ENCODE data around the gene TMEM134. TPM values are rescaled to one million over a fixed set of nuclear protein-coding genes. Genes with fewer than 3 reads are reported as not detected.

TMEM134 gene
- total and polyA plus RNA-seq, 7 donors = 57.1 to 121 (median 81.7) TPM

GRCh38 chr11:67500484-67500821 lies 31.4 kb upstream of the TMEM134 start:
- peaks cover 0 to 11% (median 5%) of the 10 kb centered on the region in 3 donors for H3K27me3 ChIP-seq (ENCODE audit: insufficient read depth in 3 of 3, low read length in 2 of 3)
- ATAC-seq (no peak), DNase-seq (no peak)
- peaks cover 5% of the 10 kb centered on the region for H3K4me1 ChIP-seq
- no peak overlapping the region for H3K4me3 ChIP-seq
- H3K9me3 ChIP-seq = no peaks in the 10 kb centered on the region
- H3K27ac ChIP-seq = no peak overlapping the region
- WGBS, 3 donors = 85 to 93% (median 92%) methylated on average over 1 of the region's 1 CpG
- no peaks in the 10 kb centered on the region for H3K36me3 ChIP-seq (ENCODE audit: insufficient read depth in 1 of 2, low read depth in 1 of 2)
- intact Hi-C loops (cut with DNase I) = no loop called here
- TF ChIP-seq, protein P1, sequence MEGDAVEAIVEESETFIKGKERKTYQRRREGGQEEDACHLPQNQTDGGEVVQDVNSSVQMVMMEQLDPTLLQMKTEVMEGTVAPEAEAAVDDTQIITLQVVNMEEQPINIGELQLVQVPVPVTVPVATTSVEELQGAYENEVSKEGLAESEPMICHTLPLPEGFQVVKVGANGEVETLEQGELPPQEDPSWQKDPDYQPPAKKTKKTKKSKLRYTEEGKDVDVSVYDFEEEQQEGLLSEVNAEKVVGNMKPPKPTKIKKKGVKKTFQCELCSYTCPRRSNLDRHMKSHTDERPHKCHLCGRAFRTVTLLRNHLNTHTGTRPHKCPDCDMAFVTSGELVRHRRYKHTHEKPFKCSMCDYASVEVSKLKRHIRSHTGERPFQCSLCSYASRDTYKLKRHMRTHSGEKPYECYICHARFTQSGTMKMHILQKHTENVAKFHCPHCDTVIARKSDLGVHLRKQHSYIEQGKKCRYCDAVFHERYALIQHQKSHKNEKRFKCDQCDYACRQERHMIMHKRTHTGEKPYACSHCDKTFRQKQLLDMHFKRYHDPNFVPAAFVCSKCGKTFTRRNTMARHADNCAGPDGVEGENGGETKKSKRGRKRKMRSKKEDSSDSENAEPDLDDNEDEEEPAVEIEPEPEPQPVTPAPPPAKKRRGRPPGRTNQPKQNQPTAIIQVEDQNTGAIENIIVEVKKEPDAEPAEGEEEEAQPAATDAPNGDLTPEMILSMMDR (IDR thresholded peaks at IDR 0.05) = no peak

GRCh38 chr11:67499808-67500483 lies 30.9 kb upstream of the TMEM134 start:
- Histone ChIP-seq H3K4me1 (peaks cover 2% of the 10 kb centered on the region), H3K4me3 (no peak overlapping the region), H3K36me3 (ENCODE audit: insufficient read depth in 1 of 2, low read depth in 1 of 2) (no peaks in the 10 kb centered on the region), H3K27me3 (ENCODE audit: insufficient read depth in 3 of 3, low read length in 2 of 3) (peaks cover 0 to 10% (median 4%) of the 10 kb centered on the region in 3 donors), H3K27ac (no peak overlapping the region), H3K9me3 (no peaks in the 10 kb centered on the region)
- ATAC-seq = no peak
- DNase-seq = peak in 1 of 2 donors; percentile 58
- WGBS, 3 donors = 90 to 92% (median 90%) methylated on average over 26 of the region's 26 CpGs
- TF ChIP-seq, protein P1 (IDR thresholded peaks at IDR 0.05) = no peak
- intact Hi-C loops (cut with DNase I) = no loop called here

DNA sequence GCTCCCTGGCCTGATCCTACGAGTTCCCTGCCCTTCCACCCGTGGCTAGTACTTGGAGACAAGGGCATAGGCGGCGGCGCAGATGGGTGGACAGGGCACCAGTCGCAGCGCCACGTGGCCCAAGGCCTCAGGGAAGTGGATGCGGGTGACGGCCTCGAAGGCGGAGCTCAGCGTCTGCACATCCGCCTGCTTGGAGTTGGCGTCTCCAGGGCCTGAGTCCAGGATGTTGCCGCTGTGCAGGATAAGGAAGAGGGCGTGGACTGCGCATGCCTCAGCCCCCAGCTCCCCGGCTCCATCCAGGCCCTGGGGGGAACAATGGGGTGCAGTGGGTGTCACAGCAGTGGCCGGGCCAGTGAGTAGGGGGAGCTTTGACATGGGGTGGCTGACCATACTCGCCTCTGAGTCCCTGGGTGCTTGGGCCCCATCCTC lies 29.5 kb upstream of the TMEM134 start:
- peak overlapping the region; percentile 41 for H3K27ac ChIP-seq
- H3K27me3 ChIP-seq (ENCODE audit: insufficient read depth in 3 of 3, low read length in 2 of 3) = no peaks in the 10 kb centered on the region
- TF ChIP-seq, protein P1 (IDR thresholded peaks at IDR 0.05) = no peak
- DNase-seq = peak in 1 of 2 donors; percentile 70
- intact Hi-C loops (cut with DNase I) = no loop called here
- no peak overlapping the region for H3K4me3 ChIP-seq
- H3K9me3 ChIP-seq = no peaks in the 10 kb centered on the region
- ATAC-seq = peak in 1 of 4 donors; percentile 35
- H3K4me1 ChIP-seq = no peaks in the 10 kb centered on the region
- WGBS, 3 donors = 75 to 87% (median 79%) methylated on average over 20 to 21 of the region's 21 CpGs
- no peaks in the 10 kb centered on the region for H3K36me3 ChIP-seq (ENCODE audit: insufficient read depth in 1 of 2, low read depth in 1 of 2)

GRCh38 chr11:67497656-67498291 lies 28.7 kb upstream of the TMEM134 start:
- TF ChIP-seq, protein P1 (IDR thresholded peaks at IDR 0.05) = no peak
- Histone ChIP-seq H3K9me3 (no peaks in the 10 kb centered on the region), H3K27me3 (ENCODE audit: insufficient read depth in 3 of 3, low read length in 2 of 3) (no peaks in the 10 kb centered on the region), H3K36me3 (ENCODE audit: insufficient read depth in 1 of 2, low read depth in 1 of 2) (no peaks in the 10 kb centered on the region), H3K4me3 (no peak overlapping the region), H3K27ac (peak overlapping the region; percentile 41), H3K4me1 (no peaks in the 10 kb centered on the region)
- intact Hi-C loops (cut with DNase I) = no loop called here
- DNase-seq (no peak), ATAC-seq (no peak)
- 91 to 92% (median 92%) methylated on average over 21 of the region's 21 CpGs for WGBS, 3 donors

All from psoas muscle (tissue), 8 donors.